ENCODE data around the gene BTBD17. TPM values are rescaled to one million over a fixed set of nuclear protein-coding genes. Genes with fewer than 3 reads are reported as not detected.
"Not testable (repeated sequence)": the region's sequence is repeated elsewhere in the genome, so short reads cannot be mapped to it uniquely, and the experiment has no call there.

BTBD17 gene
- total and polyA plus RNA-seq, 4 donors, result 0.17 TPM; not detected in 3

DNA sequence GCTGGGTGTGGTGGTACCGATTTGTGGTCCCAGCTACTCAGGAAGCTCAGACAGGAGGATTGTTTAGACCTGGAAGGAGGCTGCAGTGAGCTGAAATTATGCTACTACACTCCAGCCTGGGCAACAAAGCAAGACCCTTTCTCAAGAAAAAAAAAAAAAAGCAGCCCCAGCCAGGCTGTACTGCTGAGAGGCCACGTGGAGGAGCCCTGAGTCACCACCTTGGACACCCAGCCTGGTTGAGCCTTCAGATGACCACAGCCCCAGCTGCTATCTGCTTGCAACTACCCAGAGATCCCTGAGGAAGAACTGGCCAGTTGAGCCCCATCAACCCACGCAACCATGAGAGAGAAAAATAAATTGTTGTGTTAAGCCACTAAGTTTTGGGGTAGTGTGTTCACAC is 46.6 kb upstream of the BTBD17 start:
- Histone ChIP-seq H3K4me1 (ENCODE audit: control insufficient read depth in 5 of 5, insufficient read depth in 5 of 5, low read length in 5 of 5) (peaks cover 0 to 3% (median 0%) of the 10 kb centered on the region in 5 donors), H3K4me3 (no peak overlapping the region), H3K27ac (ENCODE audit: low read depth in 1 of 2, low read length in 1 of 2) (peak overlapping the region in 1 of 2 donors; percentile 21), H3K9ac (ENCODE audit: insufficient read depth in 1 of 2, low read length in 2 of 2) (no peak overlapping the region), H3K27me3 (ENCODE audit: control insufficient read depth in 3 of 3, insufficient read depth in 3 of 3, low read length in 2 of 3) (no peaks in the 10 kb centered on the region), H3K36me3 (ENCODE audit: control insufficient read depth in 4 of 4, insufficient read depth in 4 of 4, low read length in 4 of 4) (no peaks in the 10 kb centered on the region), H3K9me3 (ENCODE audit: control insufficient read depth in 4 of 4, insufficient read depth in 3 of 4, low read length in 3 of 4) (peaks cover 0 to 2% (median 0%) of the 10 kb centered on the region in 4 donors)
- 57 to 74% methylated on average over 3 of the region's 3 CpGs for whole genome bisulfite sequencing, 2 donors
- ATAC-seq (ENCODE audit: insufficient read depth, low FRiP score) (peak; percentile 56), DNase-seq (no peak)
- no peak for TF ChIP-seq CTCF (IDR thresholded peaks at IDR 0.05; ENCODE audit: control extremely low read depth, extremely low read depth)

DNA sequence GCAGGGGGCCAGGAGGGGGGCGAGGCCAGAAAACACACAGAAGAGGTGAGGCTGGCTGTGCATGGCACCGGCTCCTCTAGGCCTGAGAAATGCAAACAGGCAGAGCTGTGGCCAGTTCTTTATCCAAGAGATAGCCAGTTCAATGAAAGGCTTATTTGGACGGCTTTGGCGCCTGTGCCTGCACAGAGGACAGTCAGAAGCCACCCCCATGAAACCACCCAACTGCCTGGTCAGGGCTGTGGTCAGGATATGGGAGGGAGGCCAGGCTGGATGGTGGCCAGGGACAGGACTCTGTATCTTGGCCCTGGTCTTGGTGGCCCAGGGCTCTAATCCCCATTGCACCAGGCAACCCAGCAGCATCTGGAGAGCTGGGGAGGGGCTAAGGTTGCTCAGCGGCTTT is 45.7 kb upstream of the BTBD17 start:
- no peak overlapping the region for H3K27ac ChIP-seq (ENCODE audit: low read depth in 1 of 2, low read length in 1 of 2)
- H3K9ac ChIP-seq (ENCODE audit: insufficient read depth in 1 of 2, low read length in 2 of 2), result no peak overlapping the region
- no peaks in the 10 kb centered on the region for H3K36me3 ChIP-seq (ENCODE audit: control insufficient read depth in 4 of 4, insufficient read depth in 4 of 4, low read length in 4 of 4)
- TF ChIP-seq CTCF (IDR thresholded peaks at IDR 0.05; ENCODE audit: control extremely low read depth, extremely low read depth), result no peak
- 79 to 94% methylated on average over 5 of the region's 5 CpGs for WGBS, 2 donors
- ATAC-seq (ENCODE audit: insufficient read depth, low FRiP score) (no peak), DNase-seq (no peak)
- no peak overlapping the region for H3K4me3 ChIP-seq
- peaks cover 0 to 2% (median 0%) of the 10 kb centered on the region in 4 donors for H3K9me3 ChIP-seq (ENCODE audit: control insufficient read depth in 4 of 4, insufficient read depth in 3 of 4, low read length in 3 of 4)
- H3K4me1 ChIP-seq (ENCODE audit: control insufficient read depth in 5 of 5, insufficient read depth in 5 of 5, low read length in 5 of 5), result peaks cover 0 to 3% (median 0%) of the 10 kb centered on the region in 5 donors
- H3K27me3 ChIP-seq (ENCODE audit: control insufficient read depth in 3 of 3, insufficient read depth in 3 of 3, low read length in 2 of 3), result no peaks in the 10 kb centered on the region

GRCh38 chr17:74405311-74405710 is 43.6 kb upstream of the BTBD17 start:
- H3K27ac ChIP-seq (ENCODE audit: low read depth in 1 of 2, low read length in 1 of 2); H3K36me3 ChIP-seq (ENCODE audit: control insufficient read depth in 4 of 4, insufficient read depth in 4 of 4, low read length in 4 of 4); H3K27me3 ChIP-seq (ENCODE audit: control insufficient read depth in 3 of 3, insufficient read depth in 3 of 3, low read length in 2 of 3); H3K4me3 ChIP-seq; ATAC-seq (ENCODE audit: insufficient read depth, low FRiP score); DNase-seq; H3K9me3 ChIP-seq (ENCODE audit: control insufficient read depth in 4 of 4, insufficient read depth in 3 of 4, low read length in 3 of 4); H3K4me1 ChIP-seq (ENCODE audit: control insufficient read depth in 5 of 5, insufficient read depth in 5 of 5, low read length in 5 of 5); H3K9ac ChIP-seq (ENCODE audit: insufficient read depth in 1 of 2, low read length in 2 of 2): not testable (repeated sequence)
- WGBS, 2 donors, result 96% methylated on average over 5 of the region's 5 CpGs

DNA sequence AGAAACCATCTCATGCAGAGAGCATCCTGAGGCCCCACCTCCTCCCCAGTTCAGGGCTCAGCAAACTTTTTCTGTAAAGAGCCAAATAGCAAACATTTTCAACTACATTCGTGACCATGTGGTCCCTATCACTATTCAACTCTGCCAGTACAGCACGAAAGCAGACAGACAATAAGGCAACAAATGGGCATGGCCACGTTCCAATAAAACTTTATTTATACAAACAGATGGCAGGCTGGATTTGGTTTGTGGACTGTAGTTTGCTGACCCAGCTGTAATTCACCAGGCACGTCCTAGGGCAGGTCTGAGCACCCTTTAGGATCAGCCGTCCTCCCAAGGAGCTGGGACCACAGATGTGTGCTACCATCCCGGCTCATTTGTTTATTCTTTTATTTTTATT is 43.1 kb upstream of the BTBD17 start:
- ATAC-seq (ENCODE audit: insufficient read depth, low FRiP score), result no peak
- Histone ChIP-seq H3K27me3 (ENCODE audit: control insufficient read depth in 3 of 3, insufficient read depth in 3 of 3, low read length in 2 of 3) (no peaks in the 10 kb centered on the region), H3K4me3 (no peak overlapping the region), H3K9ac (ENCODE audit: insufficient read depth in 1 of 2, low read length in 2 of 2) (no peak overlapping the region), H3K9me3 (ENCODE audit: control insufficient read depth in 4 of 4, insufficient read depth in 3 of 4, low read length in 3 of 4) (no peaks in the 10 kb centered on the region), H3K27ac (ENCODE audit: low read depth in 1 of 2, low read length in 1 of 2) (no peak overlapping the region), H3K4me1 (ENCODE audit: control insufficient read depth in 5 of 5, insufficient read depth in 5 of 5, low read length in 5 of 5) (peaks cover 0 to 3% (median 0%) of the 10 kb centered on the region in 5 donors), H3K36me3 (ENCODE audit: control insufficient read depth in 4 of 4, insufficient read depth in 4 of 4, low read length in 4 of 4) (no peaks in the 10 kb centered on the region)
- no peak for DNase-seq
- WGBS, 2 donors, result 82 to 87% methylated on average over 6 of the region's 6 CpGs
- no peak for TF ChIP-seq CTCF (IDR thresholded peaks at IDR 0.05; ENCODE audit: control extremely low read depth, extremely low read depth)
